ENCODE data around the gene PABPC1L.

GRCh38 chr20:44970243-44970757 is 60.4 kb downstream of the PABPC1L start:
- TF ChIP-seq CTCF (conservative IDR thresholded peaks at IDR 0.05; ENCODE audit: low read depth, low read length) (no peak), EZH2 (IDR thresholded peaks at IDR 0.05; ENCODE audit: borderline replicate concordance, low read depth, low read length, poor library complexity, severe bottlenecking) (no peak)

Measured in A673 (cell line).